IPS DF 6.9 (cell line): ENCODE results near the gene ABI3BP.

ENCODE experiments used
- DNase-seq: peaks from one replicate; pipeline ENCODE4 v3.0.0-alpha.2; 2013; ENCODE audit warnings: low read depth, low spot score
- H3K27ac ChIP-seq: one replicate; pipeline ENCODE4 v1.5.1; 2013; ENCODE audit warnings: low read length, control low read depth
- H3K27me3 ChIP-seq: 2 replicates; pipeline ENCODE4 v1.6.1; 2013; ENCODE audit warnings: mild to moderate bottlenecking, low read length; ENCODE audit not compliant: control insufficient read depth, insufficient read depth
- H3K36me3 ChIP-seq: 2 replicates; pipeline ENCODE4 v1.6.1; 2013; ENCODE audit warnings: low read length; ENCODE audit not compliant: control insufficient read depth, insufficient read depth
- H3K4me1 ChIP-seq: 2 replicates; pipeline ENCODE4 v1.6.1; 2013; ENCODE audit warnings: low read length; ENCODE audit not compliant: control insufficient read depth, insufficient read depth
- H3K4me3 ChIP-seq: 2 replicates; pipeline ENCODE4 v1.5.1; 2013; ENCODE audit warnings: mild to moderate bottlenecking, low read length
- H3K9me3 ChIP-seq: 2 replicates; pipeline ENCODE4 v1.6.1; 2013; ENCODE audit warnings: low read length, inconsistent platforms; ENCODE audit not compliant: control insufficient read depth, insufficient read depth
- WGBS: extraction: QIAGEN DNeasy Blood & Tissue Kit; methylation state at CpG from one replicate; pipeline ENCODE4 v1.1.7; 2013; ENCODE audit warnings: mixed read lengths, missing lambda C conversion rate; ENCODE audit not compliant: insufficient read length, insufficient coverage; 5-methylcytosine and 5-hydroxymethylcytosine counted together

The ABI3BP gene

GRCh38 chr3:100871306-100871705, 121.9 kb downstream of the ABI3BP start:
- no peak for DNase-seq
- no peaks in the 10 kb centered on the region for H3K4me1 ChIP-seq
- no peak overlapping the region for H3K4me3 ChIP-seq
- H3K27ac ChIP-seq = no peak overlapping the region
- H3K9me3 ChIP-seq = no peaks in the 10 kb centered on the region
- H3K36me3 ChIP-seq = no peaks in the 10 kb centered on the region
- no peaks in the 10 kb centered on the region for H3K27me3 ChIP-seq
- WGBS = no CpG with 5 or more reads among the region's 3 CpGs

GRCh38 chr3:100869787-100870186, 123.4 kb downstream of the ABI3BP start:
- no peak overlapping the region for H3K27ac ChIP-seq
- no peaks in the 10 kb centered on the region for H3K36me3 ChIP-seq
- no peak for DNase-seq
- no peak overlapping the region for H3K4me3 ChIP-seq
- no CpG with 5 or more reads among the region's 2 CpGs for WGBS
- no peaks in the 10 kb centered on the region for H3K27me3 ChIP-seq
- no peaks in the 10 kb centered on the region for H3K4me1 ChIP-seq
- no peaks in the 10 kb centered on the region for H3K9me3 ChIP-seq

GRCh38 chr3:100868894-100869293, 124.3 kb downstream of the ABI3BP start:
- H3K4me3 ChIP-seq = no peak overlapping the region
- no peak overlapping the region for H3K27ac ChIP-seq
- H3K4me1 ChIP-seq = no peaks in the 10 kb centered on the region
- H3K9me3 ChIP-seq = no peaks in the 10 kb centered on the region
- no peaks in the 10 kb centered on the region for H3K27me3 ChIP-seq
- H3K36me3 ChIP-seq = no peaks in the 10 kb centered on the region
- DNase-seq = no peak
- WGBS = no CpG with 5 or more reads among the region's 3 CpGs

- Histone ChIP-seq H3K9me3 (no peaks in the 10 kb centered on the region), H3K36me3 (no peaks in the 10 kb centered on the region), H3K4me1 (no peaks in the 10 kb centered on the region), H3K27me3 (no peaks in the 10 kb centered on the region), H3K27ac (no peak overlapping the region), H3K4me3 (no peak overlapping the region)
- WGBS = no CpG with 5 or more reads among the region's 1 CpG
- DNase-seq = no peak
These were observed 125.1 kb downstream of the ABI3BP start for GRCh38 chr3:100868096-100868495.

GRCh38 chr3:100865442-100865841, 127.8 kb downstream of the ABI3BP start:
- no peaks in the 10 kb centered on the region for H3K36me3 ChIP-seq
- no peaks in the 10 kb centered on the region for H3K9me3 ChIP-seq
- DNase-seq = no peak
- no CpG with 5 or more reads among the region's 1 CpG for WGBS
- no peaks in the 10 kb centered on the region for H3K4me1 ChIP-seq
- no peaks in the 10 kb centered on the region for H3K27me3 ChIP-seq
- H3K4me3 ChIP-seq = no peak overlapping the region
- no peak overlapping the region for H3K27ac ChIP-seq

- no peaks in the 10 kb centered on the region for H3K36me3 ChIP-seq
- H3K4me1 ChIP-seq = no peaks in the 10 kb centered on the region
- no peak for DNase-seq
- H3K27ac ChIP-seq = no peak overlapping the region
- no CpG with 5 or more reads among the region's 2 CpGs for WGBS
- H3K4me3 ChIP-seq = no peak overlapping the region
- no peaks in the 10 kb centered on the region for H3K27me3 ChIP-seq
- no peaks in the 10 kb centered on the region for H3K9me3 ChIP-seq
These were observed 128.6 kb downstream of the ABI3BP start for GRCh38 chr3:100864471-100865250.

- no peak overlapping the region for H3K27ac ChIP-seq
- no peaks in the 10 kb centered on the region for H3K36me3 ChIP-seq
- H3K9me3 ChIP-seq = no peaks in the 10 kb centered on the region
- DNase-seq = no peak
- H3K4me1 ChIP-seq = no peaks in the 10 kb centered on the region
- H3K27me3 ChIP-seq = no peaks in the 10 kb centered on the region
- no peak overlapping the region for H3K4me3 ChIP-seq
- WGBS = no CpG with 5 or more reads among the region's 2 CpGs
These were observed 135.4 kb downstream of the ABI3BP start for GRCh38 chr3:100857863-100858262.

GRCh38 chr3:100856821-100857220, 136.4 kb downstream of the ABI3BP start:
- H3K4me3 ChIP-seq = no peak overlapping the region
- H3K4me1 ChIP-seq = no peaks in the 10 kb centered on the region
- no CpG with 5 or more reads among the region's 1 CpG for WGBS
- no peaks in the 10 kb centered on the region for H3K27me3 ChIP-seq
- DNase-seq = no peak
- H3K9me3 ChIP-seq = no peaks in the 10 kb centered on the region
- H3K36me3 ChIP-seq = no peaks in the 10 kb centered on the region
- no peak overlapping the region for H3K27ac ChIP-seq

- Histone ChIP-seq H3K4me3 (no peak overlapping the region), H3K27ac (no peak overlapping the region), H3K27me3 (no peaks in the 10 kb centered on the region), H3K36me3 (no peaks in the 10 kb centered on the region), H3K9me3 (no peaks in the 10 kb centered on the region), H3K4me1 (no peaks in the 10 kb centered on the region)
- WGBS = no CpG with 5 or more reads among the region's 3 CpGs
- no peak for DNase-seq
These were observed 140.4 kb downstream of the ABI3BP start for GRCh38 chr3:100852840-100853239.

- Histone ChIP-seq H3K9me3 (no peaks in the 10 kb centered on the region), H3K4me3 (no peak overlapping the region), H3K36me3 (no peaks in the 10 kb centered on the region), H3K27me3 (no peaks in the 10 kb centered on the region), H3K27ac (no peak overlapping the region), H3K4me1 (no peaks in the 10 kb centered on the region)
- no peak for DNase-seq
- no CpG with 5 or more reads among the region's 2 CpGs for WGBS
These were observed 142.5 kb downstream of the ABI3BP start for GRCh38 chr3:100850701-100851100.

GRCh38 chr3:100850156-100850555, 143.1 kb downstream of the ABI3BP start:
- 100% methylated on average over 1 of the region's 3 CpGs for WGBS
- no peak overlapping the region for H3K4me3 ChIP-seq

More at GRCh38 chr3:100850156-100850555, 143.1 kb downstream of the ABI3BP start:
- H3K27ac ChIP-seq = no peak overlapping the region
- H3K27me3 ChIP-seq = no peaks in the 10 kb centered on the region
- H3K9me3 ChIP-seq = no peaks in the 10 kb centered on the region
- H3K4me1 ChIP-seq = no peaks in the 10 kb centered on the region
- no peak for DNase-seq
- H3K36me3 ChIP-seq = no peaks in the 10 kb centered on the region
